Upper lobe of right lung (tissue), 1 donor: ENCODE results near the gene NFKBIL1. TPM values are rescaled to one million over a fixed set of nuclear protein-coding genes. Genes with fewer than 3 reads are reported as not detected.
A peak's percentile ranks its signal among the peaks of the same experiment; 100 is the strongest.
"Not testable (repeated sequence)": the region's sequence is repeated elsewhere in the genome, so short reads cannot be mapped to it uniquely, and the experiment has no call there.

Experiments used
- ATAC-seq: fragments of 200-7000 bp; cut with Tn5 transposase; one replicate; pipeline ENCODE4 v1.9.1; 2020; ENCODE audit warnings: mild to moderate bottlenecking, moderate library complexity
- DNase-seq: peaks from one replicate; pipeline ENCODE4 v3.0.0-alpha.2; 2020
- H3K27ac ChIP-seq: fragments of 200-600 bp; one replicate; pipeline ENCODE4 v1.8.0; 2022
- H3K27me3 ChIP-seq: fragments of 200-600 bp; one replicate; pipeline ENCODE4 v1.8.0; 2022; ENCODE audit warnings: mild to moderate bottlenecking
- H3K36me3 ChIP-seq: fragments of 200-600 bp; one replicate; pipeline ENCODE4 v1.8.0; 2022
- H3K4me1 ChIP-seq: fragments of 200-600 bp; one replicate; pipeline ENCODE4 v1.8.0; 2022
- H3K4me3 ChIP-seq: fragments of 200-600 bp; one replicate; pipeline ENCODE4 v1.8.0; 2022; ENCODE audit warnings: mild to moderate bottlenecking
- H3K9me3 ChIP-seq: fragments of 200-600 bp; one replicate; pipeline ENCODE4 v1.8.0; 2022
- intact Hi-C: fragments of 100-400 bp; cut with DNase I; formaldehyde crosslinking; loops from one replicate; pipeline ENCODE4 v1.11.0; 2022
- total RNA-seq: library from RNA; stranded (reverse); fragmentation: NEBNext Ultra II Directional; extraction: Animal tissue kit (Norgen Biotek cat#: 25700); gene quantifications from one replicate; pipeline ENCODE4 v1.2.1, GENCODE V29; 2021
- TF ChIP-seq, protein P1 (sequence below): fragments of 200-600 bp; IDR thresholded peaks from one replicate; pipeline ENCODE4 v1.8.0; 2022; ENCODE audit warnings: antibody characterized with exemption
- donor health status: DM: no; HTN: yes; CAD: no; lungs with severe emphysema.

NFKBIL1 gene
- total RNA-seq, 1 donor from 2014 or later: 22.6 TPM

DNA sequence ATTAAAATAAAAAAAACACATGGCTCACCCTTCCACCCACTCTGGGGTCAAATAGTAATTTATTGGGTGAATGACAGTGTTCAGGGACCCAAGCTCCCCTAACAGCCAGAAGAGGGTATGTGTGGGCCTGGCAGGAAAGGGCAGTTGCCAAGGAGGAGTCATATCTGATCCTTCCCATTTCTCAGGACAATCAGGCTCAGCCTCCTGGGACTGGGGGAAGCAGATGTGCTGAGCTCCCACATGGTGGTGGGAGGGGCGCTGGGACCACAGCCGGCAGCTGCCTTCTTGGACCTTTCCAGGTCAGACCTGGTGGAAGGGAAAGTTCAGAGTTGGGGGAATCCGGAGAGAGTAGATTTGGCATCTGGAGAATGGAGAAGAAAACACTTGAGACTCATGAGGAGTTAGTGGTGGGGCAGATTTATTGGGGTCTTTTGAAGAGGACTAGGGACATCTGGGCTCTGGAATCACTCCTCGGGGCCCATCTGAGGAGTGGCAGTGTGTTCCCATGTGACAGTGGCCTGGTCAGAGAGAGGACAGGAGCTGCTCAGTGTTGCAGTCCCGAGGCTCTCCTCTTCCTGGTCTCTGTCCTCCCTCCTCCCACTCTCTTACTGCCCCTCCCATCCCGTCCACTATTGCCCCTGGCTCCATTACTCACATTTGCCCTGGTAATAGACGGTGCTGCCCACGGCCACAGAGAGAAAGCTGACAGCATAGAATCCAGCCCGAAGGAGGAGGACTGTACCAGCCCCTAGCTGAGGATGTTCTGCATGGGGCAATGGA, 41.7 kb downstream of the NFKBIL1 start:
- H3K27me3 ChIP-seq: no peaks in the 10 kb centered on the region
- intact Hi-C loops: no loop called here
- TF ChIP-seq, protein P1, sequence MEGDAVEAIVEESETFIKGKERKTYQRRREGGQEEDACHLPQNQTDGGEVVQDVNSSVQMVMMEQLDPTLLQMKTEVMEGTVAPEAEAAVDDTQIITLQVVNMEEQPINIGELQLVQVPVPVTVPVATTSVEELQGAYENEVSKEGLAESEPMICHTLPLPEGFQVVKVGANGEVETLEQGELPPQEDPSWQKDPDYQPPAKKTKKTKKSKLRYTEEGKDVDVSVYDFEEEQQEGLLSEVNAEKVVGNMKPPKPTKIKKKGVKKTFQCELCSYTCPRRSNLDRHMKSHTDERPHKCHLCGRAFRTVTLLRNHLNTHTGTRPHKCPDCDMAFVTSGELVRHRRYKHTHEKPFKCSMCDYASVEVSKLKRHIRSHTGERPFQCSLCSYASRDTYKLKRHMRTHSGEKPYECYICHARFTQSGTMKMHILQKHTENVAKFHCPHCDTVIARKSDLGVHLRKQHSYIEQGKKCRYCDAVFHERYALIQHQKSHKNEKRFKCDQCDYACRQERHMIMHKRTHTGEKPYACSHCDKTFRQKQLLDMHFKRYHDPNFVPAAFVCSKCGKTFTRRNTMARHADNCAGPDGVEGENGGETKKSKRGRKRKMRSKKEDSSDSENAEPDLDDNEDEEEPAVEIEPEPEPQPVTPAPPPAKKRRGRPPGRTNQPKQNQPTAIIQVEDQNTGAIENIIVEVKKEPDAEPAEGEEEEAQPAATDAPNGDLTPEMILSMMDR: no peak
- H3K36me3 ChIP-seq: no peaks in the 10 kb centered on the region
- no peak overlapping the region for H3K4me3 ChIP-seq
- DNase-seq: peak; percentile 65
- ATAC-seq: peak; percentile 55
- no peaks in the 10 kb centered on the region for H3K9me3 ChIP-seq
- H3K4me1 ChIP-seq: peaks cover 10% of the 10 kb centered on the region
- no peak overlapping the region for H3K27ac ChIP-seq

DNA sequence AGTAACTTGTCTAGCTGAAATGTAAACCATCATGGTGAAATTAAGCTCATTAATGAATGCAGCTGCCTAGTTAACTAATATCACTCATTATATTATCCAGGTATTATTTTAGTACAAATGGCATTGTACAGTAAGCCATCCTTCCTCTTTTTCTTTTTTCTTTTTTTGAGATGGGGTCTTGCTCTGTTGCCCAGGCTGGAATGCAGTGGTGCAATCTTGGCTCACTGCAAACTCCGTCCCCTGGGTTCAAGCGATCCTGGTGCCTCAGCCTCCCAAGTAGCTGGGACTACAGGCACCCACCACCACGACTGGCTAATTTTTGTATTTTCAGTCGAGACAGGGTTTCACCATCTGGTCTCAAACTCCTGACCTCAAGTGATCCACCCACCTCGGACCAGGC, 43.3 kb downstream of the NFKBIL1 start:
- ATAC-seq, intact Hi-C loops: not testable (repeated sequence)

DNA sequence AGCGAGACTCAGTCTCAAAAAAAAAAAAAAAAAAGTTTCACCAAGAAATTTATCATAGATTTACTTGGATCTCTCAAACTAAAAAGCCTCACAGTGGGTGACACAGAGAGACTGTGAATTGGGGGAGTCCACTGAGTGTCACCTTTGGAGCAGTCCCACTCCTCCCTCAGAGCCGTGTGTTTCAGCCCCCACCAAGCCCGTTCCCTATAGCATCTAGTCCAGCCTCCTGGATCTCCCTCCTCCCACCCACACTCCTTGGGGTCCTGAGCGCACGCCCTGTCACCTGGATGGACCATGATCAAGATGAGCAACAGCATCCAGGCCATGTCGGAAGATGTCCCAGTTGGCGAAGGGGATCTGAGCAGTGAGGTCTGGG, 45.0 kb downstream of the NFKBIL1 start:
- Histone ChIP-seq H3K9me3 (no peaks in the 10 kb centered on the region), H3K4me3 (no peak overlapping the region), H3K27ac (no peak overlapping the region), H3K27me3 (no peaks in the 10 kb centered on the region), H3K36me3 (no peaks in the 10 kb centered on the region), H3K4me1 (peaks cover 4% of the 10 kb centered on the region)
- intact Hi-C loops: no loop called here
- DNase-seq: no peak
- TF ChIP-seq, protein P1: no peak
- no peak for ATAC-seq

More for the DNA sequence above, 43.3 kb downstream of the NFKBIL1 start:
- not testable (repeated sequence) for DNase-seq, H3K27ac ChIP-seq, H3K36me3 ChIP-seq, H3K4me3 ChIP-seq, H3K4me1 ChIP-seq, H3K27me3 ChIP-seq, H3K9me3 ChIP-seq

DNA sequence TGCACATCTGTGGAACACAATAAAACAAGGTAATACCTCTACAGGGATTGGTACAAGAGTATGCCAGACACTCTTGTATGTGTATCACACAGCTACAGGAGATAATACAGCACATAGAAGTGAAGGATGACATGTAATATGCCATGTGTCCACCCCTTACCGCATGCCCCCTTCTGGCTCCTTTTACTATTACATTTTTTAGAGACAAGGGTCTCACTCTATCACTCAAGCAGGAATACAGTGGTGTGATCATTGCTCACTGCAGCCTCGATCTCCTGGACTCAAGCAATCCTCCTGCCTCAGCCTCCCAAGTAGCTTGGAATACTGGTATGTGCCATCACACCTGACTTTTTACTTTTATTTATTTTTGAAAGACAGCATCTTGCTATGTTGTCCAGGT, 49.6 kb downstream of the NFKBIL1 start:
- no peaks in the 10 kb centered on the region for H3K36me3 ChIP-seq
- TF ChIP-seq, protein P1: peak; percentile 41
- peak; percentile 77 for ATAC-seq
- no peak overlapping the region for H3K27ac ChIP-seq
- H3K4me3 ChIP-seq: no peak overlapping the region
- no peaks in the 10 kb centered on the region for H3K27me3 ChIP-seq
- no peaks in the 10 kb centered on the region for H3K4me1 ChIP-seq
- no peaks in the 10 kb centered on the region for H3K9me3 ChIP-seq
- no peak for DNase-seq
- intact Hi-C loops: loop anchor here (5.0 kb wide), 1 partner anchor 50 kb away; the partner anchor contains the start of genes ATP6V1G2 and NFKBIL1

DNA sequence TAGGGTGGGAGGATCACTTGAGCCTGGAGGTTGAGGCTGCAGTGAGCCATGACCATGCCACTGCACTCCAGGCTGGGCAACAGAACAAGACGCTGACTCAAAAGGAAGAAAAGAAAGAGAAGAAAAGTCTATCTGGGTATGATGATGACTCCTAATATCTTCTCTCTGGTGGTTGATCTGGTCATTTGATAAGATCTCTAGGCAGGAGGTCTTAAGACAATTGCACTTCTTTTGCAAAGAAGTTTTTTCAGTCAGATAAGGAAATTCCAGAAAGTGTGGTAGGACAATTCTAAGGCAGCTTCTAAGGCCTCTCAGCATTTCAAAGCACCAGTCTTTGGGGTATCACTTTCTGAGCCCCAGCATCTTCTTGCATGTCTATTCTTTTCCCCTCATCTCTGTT, 59.9 kb downstream of the NFKBIL1 start:
- Histone ChIP-seq H3K4me3 (no peak overlapping the region), H3K36me3 (no peaks in the 10 kb centered on the region), H3K27me3 (no peaks in the 10 kb centered on the region), H3K27ac (no peak overlapping the region), H3K4me1 (no peaks in the 10 kb centered on the region), H3K9me3 (no peaks in the 10 kb centered on the region)
- intact Hi-C loops: no loop called here
- ATAC-seq (no peak), DNase-seq (no peak)
- TF ChIP-seq, protein P1: no peak

Other genes with a start within 250 kb of the NFKBIL1 start
- gene HLA-B, start 190.4 kb upstream of the NFKBIL1 start, total RNA-seq: 2,632 TPM
- 36.6 TPM for gene MICA, start 144.0 kb upstream of the NFKBIL1 start, total RNA-seq
- 8.2 TPM for gene MICB, start 49.5 kb upstream of the NFKBIL1 start, total RNA-seq
- gene MCCD1, start 18.6 kb upstream of the NFKBIL1 start, total RNA-seq: not detected
- 241 TPM for gene DDX39B, start 5.6 kb upstream of the NFKBIL1 start, total RNA-seq
- 0.75 TPM for gene ATP6V1G2, start 1.0 kb upstream of the NFKBIL1 start, total RNA-seq
- gene LTA, start 24.7 kb downstream of the NFKBIL1 start, total RNA-seq: 0.46 TPM
- 2.4 TPM for gene TNF, start 28.0 kb downstream of the NFKBIL1 start, total RNA-seq
- gene LTB, start 34.8 kb downstream of the NFKBIL1 start, total RNA-seq: 6.2 TPM
- gene LST1, start 38.7 kb downstream of the NFKBIL1 start, total RNA-seq: 68.1 TPM
- gene NCR3, start 45.4 kb downstream of the NFKBIL1 start, total RNA-seq: 1.8 TPM
- 55.3 TPM for gene AIF1, start 67.6 kb downstream of the NFKBIL1 start, total RNA-seq
- 138 TPM for gene PRRC2A, start 73.1 kb downstream of the NFKBIL1 start, total RNA-seq
- gene BAG6, start 105.1 kb downstream of the NFKBIL1 start, total RNA-seq: 238 TPM
- 2.6 TPM for gene APOM, start 108.3 kb downstream of the NFKBIL1 start, total RNA-seq
- 25.6 TPM for gene C6orf47, start 113.2 kb downstream of the NFKBIL1 start, total RNA-seq
- 13.9 TPM for gene GPANK1, start 117.4 kb downstream of the NFKBIL1 start, total RNA-seq
- 114 TPM for gene CSNK2B, start 118.5 kb downstream of the NFKBIL1 start, total RNA-seq
- 12.6 TPM for gene LY6G5B, start 122.4 kb downstream of the NFKBIL1 start, total RNA-seq
- gene LY6G5C, start 133.5 kb downstream of the NFKBIL1 start, total RNA-seq: 3.4 TPM
- gene ABHD16A, start 155.7 kb downstream of the NFKBIL1 start, total RNA-seq: 55.8 TPM
- not detected for gene LY6G6F, start 159.3 kb downstream of the NFKBIL1 start, total RNA-seq
- not detected for gene LY6G6D, start 167.7 kb downstream of the NFKBIL1 start, total RNA-seq
- not detected for gene LY6G6C, start 174.1 kb downstream of the NFKBIL1 start, total RNA-seq
- 1.1 TPM for gene MPIG6B, start 175.8 kb downstream of the NFKBIL1 start, total RNA-seq
- 71.2 TPM for gene DDAH2, start 181.7 kb downstream of the NFKBIL1 start, total RNA-seq
- gene CLIC1, start 188.9 kb downstream of the NFKBIL1 start, total RNA-seq: 286 TPM
- gene MSH5, start 192.4 kb downstream of the NFKBIL1 start, total RNA-seq: 11.2 TPM
- gene SAPCD1, start 215.0 kb downstream of the NFKBIL1 start, total RNA-seq: 2.6 TPM
- 3.4 TPM for gene VWA7, start 229.7 kb downstream of the NFKBIL1 start, total RNA-seq
- 53.0 TPM for gene VARS1, start 248.1 kb downstream of the NFKBIL1 start, total RNA-seq